SK-N-SH treated with all-trans-retinoic acid at 6 μM for 48 hours (cell line): ENCODE measurements around the gene TBATA.

Experiments used
- ATAC-seq: fragments of 200-7000 bp; cut with Tn5 transposase; 3 replicates; pipeline ENCODE4 v1.9.1; 2020; ENCODE audit warnings: mild to moderate bottlenecking, moderate library complexity
- ARNTL ChIP-seq: fragments of 450-650 bp; formaldehyde crosslinking; IDR thresholded peaks from 2 replicates; pipeline ENCODE4 v1.5.0; 2020; ENCODE audit warnings: low read depth, mild to moderate bottlenecking, moderate library complexity, borderline replicate concordance
- BACH2 ChIP-seq: fragments of 250-450 bp; sonication (Bioruptor Pico); IDR thresholded peaks from 2 replicates; pipeline ENCODE4 v1.9.0; 2021; ENCODE audit warnings: mild to moderate bottlenecking, borderline replicate concordance
- ESRRG ChIP-seq: fragments of 250-450 bp; sonication (Bioruptor Pico); IDR thresholded peaks from 2 replicates; pipeline ENCODE4 v1.6.1; 2021; ENCODE audit warnings: mild to moderate bottlenecking
- OSR1 ChIP-seq: fragments of 250-450 bp; sonication (Bioruptor Pico); IDR thresholded peaks from 2 replicates; pipeline ENCODE4 v1.8.0; 2022; ENCODE audit warnings: moderate library complexity, mild to moderate bottlenecking, inconsistent platforms
- PPARA ChIP-seq: fragments of 250-450 bp; sonication (Bioruptor Pico); IDR thresholded peaks from 2 replicates; pipeline ENCODE4 v1.5.0; 2020; ENCODE audit warnings: mild to moderate bottlenecking, borderline replicate concordance
- RARB ChIP-seq: fragments of 250-450 bp; sonication (Bioruptor Pico); IDR thresholded peaks from 2 replicates; pipeline ENCODE4 v1.8.0; 2021; ENCODE audit warnings: mild to moderate bottlenecking, moderate library complexity
- SNAI2 ChIP-seq: fragments of 250-450 bp; sonication (Bioruptor Pico); IDR thresholded peaks from 2 replicates; pipeline ENCODE4 v1.5.0; 2020; ENCODE audit warnings: mild to moderate bottlenecking, moderate library complexity
- TCF4 ChIP-seq: fragments of 250-450 bp; sonication (Bioruptor Pico); IDR thresholded peaks from 2 replicates; pipeline ENCODE4 v1.8.0; 2021; ENCODE audit warnings: mild to moderate bottlenecking, moderate library complexity, borderline replicate concordance
- TOX ChIP-seq: fragments of 250-450 bp; sonication (Bioruptor Pico); IDR thresholded peaks from 2 replicates; pipeline ENCODE4 v1.8.0; 2021; ENCODE audit warnings: mild to moderate bottlenecking, moderate library complexity, borderline replicate concordance
- ZC3H10 ChIP-seq: fragments of 250-450 bp; sonication (Bioruptor Pico); IDR thresholded peaks from 2 replicates; pipeline ENCODE4 v1.5.1; 2021; ENCODE audit warnings: mild to moderate bottlenecking, moderate library complexity
- ZFP3 ChIP-seq: fragments of 250-450 bp; sonication (Bioruptor Pico); IDR thresholded peaks from 2 replicates; pipeline ENCODE4 v1.5.0; 2020; ENCODE audit warnings: mild to moderate bottlenecking, moderate library complexity
- ZFP30 ChIP-seq: fragments of 450-650 bp; formaldehyde crosslinking; IDR thresholded peaks from 2 replicates; pipeline ENCODE4 v1.5.0; 2022; ENCODE audit warnings: mild to moderate bottlenecking, moderate library complexity
- ZNF565 ChIP-seq: fragments of 450-650 bp; formaldehyde crosslinking; conservative IDR thresholded peaks from 2 replicates; pipeline ENCODE4 v1.5.0; 2020; ENCODE audit warnings: low read depth, mild to moderate bottlenecking, moderate library complexity
- ZNF70 ChIP-seq: fragments of 450-650 bp; formaldehyde crosslinking; IDR thresholded peaks from 2 replicates; pipeline ENCODE4 v1.5.0; 2020; ENCODE audit warnings: mild to moderate bottlenecking, moderate library complexity
- ZNF8 ChIP-seq: fragments of 450-650 bp; formaldehyde crosslinking; IDR thresholded peaks from 2 replicates; pipeline ENCODE4 v1.5.0; 2020; ENCODE audit warnings: mild to moderate bottlenecking, moderate library complexity
- TF ChIP-seq, protein P1 (sequence below): fragments of 250-450 bp; sonication (Bioruptor Pico); IDR thresholded peaks from 2 replicates; pipeline ENCODE4 v1.5.0; 2020; ENCODE audit warnings: mild to moderate bottlenecking, moderate library complexity
- TF ChIP-seq, protein P2 (sequence below): fragments of 250-450 bp; sonication (Bioruptor Pico); IDR thresholded peaks from 2 replicates; pipeline ENCODE4 v1.5.1; 2020; ENCODE audit warnings: low read depth, mild to moderate bottlenecking, moderate library complexity
- TF ChIP-seq, protein P3 (sequence below): fragments of 250-450 bp; sonication (Bioruptor Pico); IDR thresholded peaks from 2 replicates; pipeline ENCODE4 v1.8.0; 2020; ENCODE audit warnings: mild to moderate bottlenecking, moderate library complexity, borderline replicate concordance
- TF ChIP-seq, protein P4 (sequence below): fragments of 250-450 bp; sonication (Bioruptor Pico); IDR thresholded peaks from 2 replicates; pipeline ENCODE4 v1.5.1; 2021; ENCODE audit warnings: mild to moderate bottlenecking, moderate library complexity
- TF ChIP-seq, protein P5 (sequence below): fragments of 250-450 bp; sonication (Bioruptor Pico); IDR thresholded peaks from 2 replicates; pipeline ENCODE4 v1.8.0; 2021; ENCODE audit warnings: low read depth, mild to moderate bottlenecking, moderate library complexity, borderline replicate concordance

The TBATA gene, protein sequence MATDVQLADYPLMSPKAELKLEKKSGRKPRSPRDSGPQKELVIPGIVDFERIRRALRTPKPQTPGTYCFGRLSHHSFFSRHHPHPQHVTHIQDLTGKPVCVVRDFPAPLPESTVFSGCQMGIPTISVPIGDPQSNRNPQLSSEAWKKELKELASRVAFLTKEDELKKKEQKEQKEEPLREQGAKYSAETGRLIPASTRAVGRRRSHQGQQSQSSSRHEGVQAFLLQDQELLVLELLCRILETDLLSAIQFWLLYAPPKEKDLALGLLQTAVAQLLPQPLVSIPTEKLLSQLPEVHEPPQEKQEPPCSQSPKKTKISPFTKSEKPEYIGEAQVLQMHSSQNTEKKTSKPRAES

DNA sequence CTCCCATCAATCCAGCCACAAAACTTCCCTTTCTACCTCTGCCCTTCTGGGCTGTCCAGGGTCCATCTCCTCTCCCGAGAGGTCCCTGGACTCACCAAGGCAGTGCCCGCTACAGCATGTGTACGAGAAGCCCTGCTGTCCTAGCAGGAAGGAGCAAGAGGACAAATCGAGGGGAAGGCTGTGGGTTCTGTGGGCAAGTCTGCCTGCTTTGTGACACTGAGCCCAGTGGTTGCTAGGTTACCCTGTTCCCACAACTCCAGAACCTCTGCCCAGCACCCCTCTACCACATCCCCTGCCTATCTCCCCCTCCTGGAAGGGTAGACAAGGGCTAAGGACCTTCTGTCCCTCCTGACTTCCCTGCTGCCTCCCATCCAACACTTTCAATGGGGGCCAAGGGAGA, at the start of gene TBATA:
Gene TBATA (minus strand): TSS at position 188 of the 400 bp plus-strand sequence. CDS start 1,998 bp downstream, outside the sequence.
- TF ChIP-seq BACH2 (CRISPR knock-in tag): no peak
- no peak for ATAC-seq

DNA sequence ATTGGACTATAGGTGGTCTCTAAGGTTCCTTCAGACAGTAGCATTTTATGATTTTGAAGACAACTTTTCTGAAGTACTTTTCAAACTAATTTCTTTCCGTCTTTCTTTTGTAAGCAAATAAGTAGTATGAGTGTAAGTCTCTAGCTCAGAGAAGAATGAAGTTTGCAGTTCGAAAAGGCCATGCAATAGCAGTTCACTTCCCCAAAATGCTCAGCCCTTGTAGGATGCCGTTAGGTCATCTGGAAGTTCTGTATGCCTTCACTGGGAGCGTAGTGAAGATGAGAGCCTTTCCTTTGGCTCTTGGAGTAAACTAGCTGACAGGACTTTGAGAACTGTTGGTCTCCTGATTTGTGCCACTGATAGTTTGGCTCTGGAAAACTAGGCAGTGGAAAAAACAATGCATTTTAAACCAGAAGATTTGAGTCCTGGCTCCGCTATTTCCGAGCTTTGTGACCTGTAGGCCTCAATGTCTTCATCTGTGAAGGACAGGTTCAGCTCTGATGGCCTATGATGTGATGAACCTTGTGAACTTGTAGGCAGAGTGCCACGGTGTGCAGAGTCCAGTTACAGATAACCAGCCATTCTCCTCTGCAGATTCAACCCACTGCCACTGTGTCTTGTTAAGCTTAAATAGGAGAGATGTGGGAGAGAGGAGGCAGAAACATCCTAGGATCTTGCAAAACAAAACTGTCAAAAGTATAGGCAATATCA, 49.4 kb upstream of the TBATA start:
- ATAC-seq: no peak
- no peak for TF ChIP-seq TOX (CRISPR knock-in tag)
- TF ChIP-seq, protein P1, sequence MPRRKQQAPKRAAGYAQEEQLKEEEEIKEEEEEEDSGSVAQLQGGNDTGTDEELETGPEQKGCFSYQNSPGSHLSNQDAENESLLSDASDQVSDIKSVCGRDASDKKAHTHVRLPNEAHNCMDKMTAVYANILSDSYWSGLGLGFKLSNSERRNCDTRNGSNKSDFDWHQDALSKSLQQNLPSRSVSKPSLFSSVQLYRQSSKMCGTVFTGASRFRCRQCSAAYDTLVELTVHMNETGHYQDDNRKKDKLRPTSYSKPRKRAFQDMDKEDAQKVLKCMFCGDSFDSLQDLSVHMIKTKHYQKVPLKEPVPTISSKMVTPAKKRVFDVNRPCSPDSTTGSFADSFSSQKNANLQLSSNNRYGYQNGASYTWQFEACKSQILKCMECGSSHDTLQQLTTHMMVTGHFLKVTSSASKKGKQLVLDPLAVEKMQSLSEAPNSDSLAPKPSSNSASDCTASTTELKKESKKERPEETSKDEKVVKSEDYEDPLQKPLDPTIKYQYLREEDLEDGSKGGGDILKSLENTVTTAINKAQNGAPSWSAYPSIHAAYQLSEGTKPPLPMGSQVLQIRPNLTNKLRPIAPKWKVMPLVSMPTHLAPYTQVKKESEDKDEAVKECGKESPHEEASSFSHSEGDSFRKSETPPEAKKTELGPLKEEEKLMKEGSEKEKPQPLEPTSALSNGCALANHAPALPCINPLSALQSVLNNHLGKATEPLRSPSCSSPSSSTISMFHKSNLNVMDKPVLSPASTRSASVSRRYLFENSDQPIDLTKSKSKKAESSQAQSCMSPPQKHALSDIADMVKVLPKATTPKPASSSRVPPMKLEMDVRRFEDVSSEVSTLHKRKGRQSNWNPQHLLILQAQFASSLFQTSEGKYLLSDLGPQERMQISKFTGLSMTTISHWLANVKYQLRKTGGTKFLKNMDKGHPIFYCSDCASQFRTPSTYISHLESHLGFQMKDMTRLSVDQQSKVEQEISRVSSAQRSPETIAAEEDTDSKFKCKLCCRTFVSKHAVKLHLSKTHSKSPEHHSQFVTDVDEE (CRISPR knock-in tag): no peak
- no peak for TF ChIP-seq ZNF70
- TF ChIP-seq ZFP3 (CRISPR knock-in tag): no peak
- no peak for TF ChIP-seq PPARA
- TF ChIP-seq, protein P2, sequence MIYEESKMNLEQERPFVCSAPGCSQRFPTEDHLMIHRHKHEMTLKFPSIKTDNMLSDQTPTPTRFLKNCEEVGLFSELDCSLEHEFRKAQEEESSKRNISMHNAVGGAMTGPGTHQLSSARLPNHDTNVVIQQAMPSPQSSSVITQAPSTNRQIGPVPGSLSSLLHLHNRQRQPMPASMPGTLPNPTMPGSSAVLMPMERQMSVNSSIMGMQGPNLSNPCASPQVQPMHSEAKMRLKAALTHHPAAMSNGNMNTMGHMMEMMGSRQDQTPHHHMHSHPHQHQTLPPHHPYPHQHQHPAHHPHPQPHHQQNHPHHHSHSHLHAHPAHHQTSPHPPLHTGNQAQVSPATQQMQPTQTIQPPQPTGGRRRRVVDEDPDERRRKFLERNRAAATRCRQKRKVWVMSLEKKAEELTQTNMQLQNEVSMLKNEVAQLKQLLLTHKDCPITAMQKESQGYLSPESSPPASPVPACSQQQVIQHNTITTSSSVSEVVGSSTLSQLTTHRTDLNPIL (CRISPR knock-in tag): no peak
- TF ChIP-seq SNAI2: no peak
- no peak for TF ChIP-seq RARB (CRISPR knock-in tag)
- TF ChIP-seq BACH2 (CRISPR knock-in tag): no peak
- TF ChIP-seq OSR1: no peak
- no peak for TF ChIP-seq ZFP30 (CRISPR knock-in tag)
- TF ChIP-seq, protein P3, sequence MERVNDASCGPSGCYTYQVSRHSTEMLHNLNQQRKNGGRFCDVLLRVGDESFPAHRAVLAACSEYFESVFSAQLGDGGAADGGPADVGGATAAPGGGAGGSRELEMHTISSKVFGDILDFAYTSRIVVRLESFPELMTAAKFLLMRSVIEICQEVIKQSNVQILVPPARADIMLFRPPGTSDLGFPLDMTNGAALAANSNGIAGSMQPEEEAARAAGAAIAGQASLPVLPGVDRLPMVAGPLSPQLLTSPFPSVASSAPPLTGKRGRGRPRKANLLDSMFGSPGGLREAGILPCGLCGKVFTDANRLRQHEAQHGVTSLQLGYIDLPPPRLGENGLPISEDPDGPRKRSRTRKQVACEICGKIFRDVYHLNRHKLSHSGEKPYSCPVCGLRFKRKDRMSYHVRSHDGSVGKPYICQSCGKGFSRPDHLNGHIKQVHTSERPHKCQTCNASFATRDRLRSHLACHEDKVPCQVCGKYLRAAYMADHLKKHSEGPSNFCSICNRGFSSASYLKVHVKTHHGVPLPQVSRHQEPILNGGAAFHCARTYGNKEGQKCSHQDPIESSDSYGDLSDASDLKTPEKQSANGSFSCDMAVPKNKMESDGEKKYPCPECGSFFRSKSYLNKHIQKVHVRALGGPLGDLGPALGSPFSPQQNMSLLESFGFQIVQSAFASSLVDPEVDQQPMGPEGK (CRISPR knock-in tag): no peak
- TF ChIP-seq, protein P4, sequence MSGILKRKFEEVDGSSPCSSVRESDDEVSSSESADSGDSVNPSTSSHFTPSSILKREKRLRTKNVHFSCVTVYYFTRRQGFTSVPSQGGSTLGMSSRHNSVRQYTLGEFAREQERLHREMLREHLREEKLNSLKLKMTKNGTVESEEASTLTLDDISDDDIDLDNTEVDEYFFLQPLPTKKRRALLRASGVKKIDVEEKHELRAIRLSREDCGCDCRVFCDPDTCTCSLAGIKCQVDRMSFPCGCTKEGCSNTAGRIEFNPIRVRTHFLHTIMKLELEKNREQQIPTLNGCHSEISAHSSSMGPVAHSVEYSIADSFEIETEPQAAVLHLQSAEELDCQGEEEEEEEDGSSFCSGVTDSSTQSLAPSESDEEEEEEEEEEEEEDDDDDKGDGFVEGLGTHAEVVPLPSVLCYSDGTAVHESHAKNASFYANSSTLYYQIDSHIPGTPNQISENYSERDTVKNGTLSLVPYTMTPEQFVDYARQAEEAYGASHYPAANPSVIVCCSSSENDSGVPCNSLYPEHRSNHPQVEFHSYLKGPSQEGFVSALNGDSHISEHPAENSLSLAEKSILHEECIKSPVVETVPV: no peak

DNA sequence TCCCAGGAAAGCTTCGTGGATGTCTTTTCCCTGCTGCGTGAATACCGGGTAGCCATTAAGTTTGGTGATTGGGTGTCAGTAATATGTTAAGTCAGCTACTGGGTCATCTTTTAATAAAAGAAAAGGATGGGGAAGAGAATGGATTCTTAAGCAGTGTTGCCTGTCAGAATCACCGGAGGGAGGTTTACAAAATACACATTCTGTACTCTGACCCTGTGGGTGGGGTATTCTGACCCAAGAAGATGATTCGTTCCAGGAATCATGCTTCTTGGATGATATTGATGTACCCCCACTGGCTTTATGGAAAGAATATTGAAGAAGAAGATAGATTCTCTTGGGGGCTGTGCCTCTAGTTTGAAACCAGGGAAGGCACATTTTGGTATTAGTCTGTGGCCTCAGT, 48.8 kb upstream of the TBATA start:
- ATAC-seq: no peak
- TF ChIP-seq ARNTL (CRISPR knock-in tag) (no peak), ZNF565 (CRISPR knock-in tag) (no peak)
- TF ChIP-seq, protein P4: no peak

DNA sequence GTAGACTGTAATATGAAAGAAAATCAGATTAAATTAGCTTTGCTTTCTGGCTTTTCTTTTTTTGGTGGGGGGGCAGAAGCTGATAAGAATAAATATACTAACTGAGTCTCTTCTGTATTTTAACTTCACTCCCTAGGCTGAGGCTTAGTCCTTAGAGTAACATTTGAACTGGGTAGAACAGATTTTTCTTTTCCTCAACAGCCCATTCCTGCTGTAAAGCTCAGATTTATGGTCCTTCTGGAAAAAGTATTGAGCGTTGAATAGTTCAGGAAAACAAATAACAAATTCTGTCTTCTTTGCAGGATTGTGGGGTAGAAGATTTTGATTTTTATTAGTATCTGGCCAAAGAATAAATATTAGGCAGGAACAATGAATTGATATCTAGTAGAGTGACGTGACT, 48.4 kb upstream of the TBATA start:
- no peak for ATAC-seq
- TF ChIP-seq BACH2 (CRISPR knock-in tag) (no peak), OSR1 (no peak), TCF4 (no peak), ZNF70 (no peak), RARB (CRISPR knock-in tag) (no peak), ESRRG (CRISPR knock-in tag) (no peak), ZNF8 (CRISPR knock-in tag) (no peak), ZC3H10 (no peak)
- TF ChIP-seq, protein P3 (CRISPR knock-in tag): no peak
- TF ChIP-seq, protein P5, sequence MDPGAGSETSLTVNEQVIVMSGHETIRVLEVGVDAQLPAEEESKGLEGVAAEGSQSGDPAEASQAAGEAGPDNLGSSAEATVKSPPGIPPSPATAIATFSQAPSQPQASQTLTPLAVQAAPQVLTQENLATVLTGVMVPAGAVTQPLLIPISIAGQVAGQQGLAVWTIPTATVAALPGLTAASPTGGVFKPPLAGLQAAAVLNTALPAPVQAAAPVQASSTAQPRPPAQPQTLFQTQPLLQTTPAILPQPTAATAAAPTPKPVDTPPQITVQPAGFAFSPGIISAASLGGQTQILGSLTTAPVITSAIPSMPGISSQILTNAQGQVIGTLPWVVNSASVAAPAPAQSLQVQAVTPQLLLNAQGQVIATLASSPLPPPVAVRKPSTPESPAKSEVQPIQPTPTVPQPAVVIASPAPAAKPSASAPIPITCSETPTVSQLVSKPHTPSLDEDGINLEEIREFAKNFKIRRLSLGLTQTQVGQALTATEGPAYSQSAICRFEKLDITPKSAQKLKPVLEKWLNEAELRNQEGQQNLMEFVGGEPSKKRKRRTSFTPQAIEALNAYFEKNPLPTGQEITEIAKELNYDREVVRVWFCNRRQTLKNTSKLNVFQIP (CRISPR knock-in tag): no peak
